Esophagus squamous epithelium (tissue), 4 donors: ENCODE results near the gene RNF113A.

Source experiments
- CTCF ChIP-seq, 6 experiments: fragments of 450-650 bp in 4 of 6; fragments of 200-600 bp in 2 of 6; sonication (generic) in 2 of 6; IDR thresholded peaks; one replicate each; pipeline ENCODE4 v1.5.1; 2016 to 2019; ENCODE audit warnings: antibody characterized with exemption in 6 of 6, mild to moderate bottlenecking in 4 of 6, moderate library complexity in 4 of 6
- POLR2A ChIP-seq, 4 donors: fragments of 450-650 bp; IDR thresholded peaks; one replicate each; pipeline ENCODE4 v1.6.1; 2017; ENCODE audit warnings: antibody characterized with exemption in 4 of 4, mild to moderate bottlenecking in 4 of 4, moderate library complexity in 3 of 4

GRCh38 chrX:119900976-119901375 is 29.4 kb upstream of the RNF113A start:
- TF ChIP-seq CTCF (IDR thresholded peaks at IDR 0.05) = no peak
- no peak for TF ChIP-seq POLR2A (IDR thresholded peaks at IDR 0.05)
